K562 (cell line): ENCODE results near the gene AGRN. TPM values are rescaled to one million over a fixed set of nuclear protein-coding genes. Genes with fewer than 3 reads are reported as not detected.

Experiments
- BRD9 ChIP-seq: fragments of 450-650 bp; IDR thresholded peaks from 2 replicates; pipeline ENCODE4 v1.6.1; 2018; ENCODE audit warnings: low read depth; ENCODE audit not compliant: partially characterized antibody
- CBX8 ChIP-seq: fragments of 200-600 bp; sonication (generic); IDR thresholded peaks from 2 replicates; pipeline ENCODE4 v1.6.1; 2012; ENCODE audit warnings: borderline replicate concordance, mixed run types, low read depth, mild to moderate bottlenecking, moderate library complexity, mixed read lengths, low read length, control low read depth, inconsistent platforms; ENCODE audit not compliant: poor library complexity, severe bottlenecking; ENCODE audit errors: extremely low read depth
- CCNT2 ChIP-seq: IDR thresholded peaks from 2 replicates; pipeline ENCODE4 v1.6.1; 2011; ENCODE audit warnings: borderline replicate concordance, low read depth, mild to moderate bottlenecking, moderate library complexity, mixed read lengths, low read length; ENCODE audit not compliant: insufficient read length; ENCODE audit errors: extremely low read depth
- E2F6 ChIP-seq, 2 experiments: IDR thresholded peaks; 2 replicates each; pipeline ENCODE4 v1.6.1; 2011; ENCODE audit warnings: borderline replicate concordance in 1 of 2, control low read depth in 1 of 2, low read depth in 1 of 2, low read length in 1 of 2, mild to moderate bottlenecking in 1 of 2, mixed read lengths in 1 of 2, moderate library complexity in 1 of 2; ENCODE audit not compliant: insufficient read depth in 1 of 2, insufficient read length in 1 of 2, poor library complexity in 1 of 2, severe bottlenecking in 1 of 2; ENCODE audit errors: extremely low read depth in 1 of 2
- GTF2B ChIP-seq: IDR thresholded peaks from 2 replicates; pipeline ENCODE4 v1.6.1; 2011; ENCODE audit not compliant: insufficient read length; ENCODE audit errors: extremely low read depth
- HDAC1 ChIP-seq, 2 experiments: fragments of 450-650 bp; IDR thresholded peaks; 2 replicates each; pipeline ENCODE4 v1.6.1; 2016 to 2017; ENCODE audit warnings: inconsistent platforms in 1 of 2, mild to moderate bottlenecking in 1 of 2, moderate library complexity in 1 of 2
- HNRNPL ChIP-seq: fragments of 200-400 bp; formaldehyde crosslinking; IDR thresholded peaks from 2 replicates; pipeline ENCODE4 v1.6.1; 2017; ENCODE audit warnings: low read depth, mild to moderate bottlenecking, low read length
- KAT2B ChIP-seq: IDR thresholded peaks from one replicate; pipeline ENCODE4 v1.6.1; 2012; ENCODE audit warnings: low read depth, mild to moderate bottlenecking, control low read depth, inconsistent platforms, low read length, moderate library complexity
- KLF6 ChIP-seq: fragments of 250-450 bp; sonication (Bioruptor Pico); IDR thresholded peaks from 2 replicates; pipeline ENCODE4 v1.4.0; 2020; ENCODE audit warnings: mild to moderate bottlenecking, moderate library complexity, borderline replicate concordance
- MNT ChIP-seq, 2 experiments: fragments of 450-650 bp; conservative IDR thresholded peaks; 2 replicates each; pipeline ENCODE4 v1.6.1; 2017; ENCODE audit warnings: mild to moderate bottlenecking in 2 of 2, moderate library complexity in 2 of 2
- MYBL2 ChIP-seq, 2 experiments: fragments of 450-650 bp in 1 of 2; sonication (generic) in 1 of 2; formaldehyde crosslinking in 1 of 2; IDR thresholded peaks; 2 replicates each; pipeline versions ENCODE4 v1.6.1 to v1.8.1; 2017 to 2022; ENCODE audit warnings: borderline replicate concordance in 1 of 2, inconsistent platforms in 1 of 2, low read depth in 1 of 2, mild to moderate bottlenecking in 1 of 2, missing genetic modification reagents in 1 of 2, moderate library complexity in 1 of 2
- PHF20 ChIP-seq: fragments of 450-650 bp; IDR thresholded peaks from 2 replicates; pipeline ENCODE4 v1.6.1; 2018; ENCODE audit not compliant: partially characterized antibody
- PHF8 ChIP-seq: fragments of 200-600 bp; sonication (generic); IDR thresholded peaks from 2 replicates; pipeline ENCODE4 v1.6.1; 2012; ENCODE audit warnings: mixed run types, mild to moderate bottlenecking, inconsistent platforms, low read length, moderate library complexity, borderline replicate concordance
- POLR2G ChIP-seq: fragments of 200-400 bp; formaldehyde crosslinking; IDR thresholded peaks from 2 replicates; pipeline ENCODE4 v1.6.1; 2017; ENCODE audit warnings: low read depth, mild to moderate bottlenecking, antibody characterized with exemption, low read length, moderate library complexity
- RAD51 ChIP-seq: fragments of 450-650 bp; IDR thresholded peaks from 2 replicates; pipeline ENCODE4 v1.7.1; 2016; ENCODE audit warnings: low read depth, mild to moderate bottlenecking, borderline replicate concordance
- TAF15 ChIP-seq: fragments of 200-400 bp; formaldehyde crosslinking; IDR thresholded peaks from 2 replicates; pipeline ENCODE4 v1.6.1; 2017; ENCODE audit warnings: mild to moderate bottlenecking, low read depth, low read length, moderate library complexity
- TRIM25 ChIP-seq: fragments of 450-650 bp; IDR thresholded peaks from 2 replicates; pipeline ENCODE4 v1.7.0; 2016; ENCODE audit warnings: borderline replicate concordance
- ZNF174 ChIP-seq: fragments of 250-450 bp; sonication (Bioruptor Pico); IDR thresholded peaks from 2 replicates; pipeline ENCODE4 v1.4.0; 2020; ENCODE audit warnings: mild to moderate bottlenecking
- ZNF764 ChIP-seq: fragments of 250-450 bp; sonication (Bioruptor Pico); IDR thresholded peaks from 2 replicates; pipeline ENCODE4 v1.4.0; 2020; ENCODE audit warnings: low read depth, mild to moderate bottlenecking, moderate library complexity
- ZNF77 ChIP-seq: fragments of 250-450 bp; sonication (Bioruptor Pico); IDR thresholded peaks from 2 replicates; pipeline ENCODE4 v1.5.0; 2020
- polyA plus RNA-seq, 8 experiments: library from polyadenylated mRNA; depleted of rRNA in 4 of 8; stranded (reverse) in 5 of 8; unstranded in 3 of 8; fragments of >200 nt; fragmentation: Nextera tagmentation in 2 of 8; fragmentation: Illumina TruSeq in 1 of 8; extraction: Ambion mirVana in 2 of 8; extraction: Trizol in 1 of 8; gene quantifications; 2 replicates each; pipeline versions ENCODE4 v1.2.1 to v1.2.3, GENCODE V29; 2011 to 2014; ENCODE audit warnings: inconsistent platforms in 1 of 8, missing spikeins in 1 of 8
- total RNA-seq, 7 experiments: library from RNA; depleted of rRNA in 6 of 7; stranded (reverse); fragments of >200 nt in 6 of 7; fragmentation: Illumina TruSeq in 2 of 7; extraction: Trizol in 2 of 7; gene quantifications; 2 replicates each; pipeline versions ENCODE4 v1.2.1 to v1.2.3, GENCODE V29; 2011 to 2021; ENCODE audit warnings: low replicate concordance in 1 of 7

The AGRN gene
- total and polyA plus RNA-seq, 9 of the 15 experiments (the other 6 are each of a cell fraction or from before 2014, with no cell fraction given): 0.04 to 111 (median 18.1) TPM

- TF ChIP-seq RAD51: peak; percentile 96
- TF ChIP-seq HNRNPL: peak; percentile 25
- TF ChIP-seq ZNF764 (CRISPR knock-in tag): no peak
- no peak for TF ChIP-seq BRD9
- TF ChIP-seq KAT2B: no peak
- TF ChIP-seq POLR2G: peak; percentile 64; the same call in 1 of the 2 replicates
- TF ChIP-seq KLF6: no peak
- TF ChIP-seq TAF15: no peak
- TF ChIP-seq MYBL2 (IDR thresholded peaks at IDR 0.05; ENCODE audit: low read depth): no peak
- no peak for TF ChIP-seq MYBL2 (CRISPR knock-in tag; IDR thresholded peaks at IDR 0.05; ENCODE audit: borderline replicate concordance)
- TF ChIP-seq HDAC1 (IDR thresholded peaks at IDR 0.05): 0 out of 4 replicates have a peak, but pooled peaks of 1 of the 2 experiments have one; percentile 16
- TF ChIP-seq TRIM25: peak; percentile 40; the same call in 1 of the 2 replicates
- no peak for TF ChIP-seq PHF20
- TF ChIP-seq CBX8: no peak
- peak; percentile 35; the same call in 1 of the 2 replicates for TF ChIP-seq PHF8
- no peak for TF ChIP-seq ZNF174 (CRISPR knock-in tag)
- TF ChIP-seq CCNT2: peak; percentile 2
- peak in 1 of 2 experiments; percentile 44 for TF ChIP-seq E2F6 (IDR thresholded peaks at IDR 0.05; ENCODE audit: borderline replicate concordance in 1 of 2, extremely low read depth in 1 of 2, insufficient read depth in 1 of 2, insufficient read length in 1 of 2, low read depth in 1 of 2, low read length in 1 of 2, poor library complexity in 1 of 2, severe bottlenecking in 1 of 2)
- TF ChIP-seq ZNF77 (CRISPR knock-in tag): no peak
- no peak for TF ChIP-seq GTF2B
- peak; percentile 72 to 78; a peak in 3 of 4 replicates for TF ChIP-seq MNT (conservative IDR thresholded peaks at IDR 0.05)
Observed at GRCh38 chr1:1080122-1080757, 60.3 kb downstream of the AGRN start (continued).
